CD4-positive, alpha-beta T cell treated with Interleukin-21 for 1 hour (primary cell): ENCODE measurements around the gene POMT1.
"Not testable (repeated sequence)": the region's sequence is repeated elsewhere in the genome, so short reads cannot be mapped to it uniquely, and the experiment has no call there.

Experiments
- DNase-seq: peaks from one replicate; pipeline ENCODE4 v3.0.0-alpha.2; 2020

Gene POMT1

GRCh38 chr9:131496844-131497405 is 5.8 kb upstream of the POMT1 start:
- DNase-seq = no peak

GRCh38 chr9:131499254-131499767 is 3.4 kb upstream of the POMT1 start:
- DNase-seq = no peak

- peak; percentile 82 for DNase-seq
These were observed 2.3 kb upstream of the POMT1 start for GRCh38 chr9:131500377-131500776.

- peak; percentile 47 for DNase-seq
These were observed 1.7 kb upstream of the POMT1 start for GRCh38 chr9:131500939-131501541.

- peak; percentile 60 for DNase-seq
These were observed 1.1 kb downstream of the POMT1 start for GRCh38 chr9:131503626-131504465.

- no peak for DNase-seq
These were observed 2.3 kb downstream of the POMT1 start for GRCh38 chr9:131505012-131505411.

GRCh38 chr9:131511416-131511815 is 8.7 kb downstream of the POMT1 start:
- DNase-seq = no peak

- no peak for DNase-seq
These were observed 9.2 kb downstream of the POMT1 start for GRCh38 chr9:131511880-131512279.

GRCh38 chr9:131513177-131513576 is 10.5 kb downstream of the POMT1 start:
- no peak for DNase-seq

- not testable (repeated sequence) for DNase-seq
These were observed 12.9 kb downstream of the POMT1 start for GRCh38 chr9:131515559-131516031.

GRCh38 chr9:131516100-131516499 is 13.4 kb downstream of the POMT1 start:
- no peak for DNase-seq

- no peak for DNase-seq
These were observed 14.2 kb downstream of the POMT1 start for GRCh38 chr9:131516930-131517329.

GRCh38 chr9:131517761-131518190 is 15.1 kb downstream of the POMT1 start:
- DNase-seq = no peak

- DNase-seq = no peak
These were observed 15.8 kb downstream of the POMT1 start for GRCh38 chr9:131518553-131518952.

- DNase-seq = no peak
These were observed 17.8 kb downstream of the POMT1 start for GRCh38 chr9:131520503-131520902.

GRCh38 chr9:131521203-131521602 is 18.5 kb downstream of the POMT1 start:
- DNase-seq = no peak

GRCh38 chr9:131521822-131522221 is 19.1 kb downstream of the POMT1 start:
- no peak for DNase-seq

- DNase-seq = no peak
These were observed 19.8 kb downstream of the POMT1 start for GRCh38 chr9:131522257-131523085.

GRCh38 chr9:131523086-131523388 is 20.3 kb downstream of the POMT1 start:
- no peak for DNase-seq

GRCh38 chr9:131523451-131524435 is 21.0 kb downstream of the POMT1 start:
- no peak for DNase-seq

GRCh38 chr9:131524665-131525315 is 22.1 kb downstream of the POMT1 start:
- DNase-seq = no peak
